HTERT RPE-1 (cell line): ENCODE data around the gene HMGA1.
"Not testable (repeated sequence)": the region's sequence is repeated elsewhere in the genome, so short reads cannot be mapped to it uniquely, and the experiment has no call there.

ENCODE experiments used
- in situ Hi-C: fragments of 300-500 bp; cut with MboI; formaldehyde crosslinking; loops from 4 replicates; pipeline ENCODE4 v1.14.3; 2020; ENCODE audit warnings: low sequenced_read_pairs

The HMGA1 gene

DNA sequence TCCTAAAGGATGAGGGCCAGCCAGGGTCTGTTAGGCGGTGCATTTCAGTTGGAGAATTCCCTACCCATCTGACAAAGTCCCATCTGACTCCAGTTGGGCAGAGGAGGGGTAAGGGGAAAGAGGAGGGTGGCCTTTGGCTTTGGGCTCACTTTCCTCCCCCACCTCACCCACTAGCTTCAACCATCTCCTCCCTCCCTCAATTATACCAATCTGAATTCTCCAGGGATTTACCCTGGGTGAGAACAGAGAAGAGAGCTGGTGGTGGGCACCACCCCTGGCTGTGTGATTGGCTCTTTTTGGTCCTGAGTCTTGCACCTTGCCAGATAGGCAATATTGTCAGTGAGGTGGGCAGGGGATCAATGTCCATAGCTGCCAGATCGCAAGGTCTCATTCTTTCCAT is 3.2 kb downstream of the HMGA1 start:
- in situ Hi-C loops: no loop called here

DNA sequence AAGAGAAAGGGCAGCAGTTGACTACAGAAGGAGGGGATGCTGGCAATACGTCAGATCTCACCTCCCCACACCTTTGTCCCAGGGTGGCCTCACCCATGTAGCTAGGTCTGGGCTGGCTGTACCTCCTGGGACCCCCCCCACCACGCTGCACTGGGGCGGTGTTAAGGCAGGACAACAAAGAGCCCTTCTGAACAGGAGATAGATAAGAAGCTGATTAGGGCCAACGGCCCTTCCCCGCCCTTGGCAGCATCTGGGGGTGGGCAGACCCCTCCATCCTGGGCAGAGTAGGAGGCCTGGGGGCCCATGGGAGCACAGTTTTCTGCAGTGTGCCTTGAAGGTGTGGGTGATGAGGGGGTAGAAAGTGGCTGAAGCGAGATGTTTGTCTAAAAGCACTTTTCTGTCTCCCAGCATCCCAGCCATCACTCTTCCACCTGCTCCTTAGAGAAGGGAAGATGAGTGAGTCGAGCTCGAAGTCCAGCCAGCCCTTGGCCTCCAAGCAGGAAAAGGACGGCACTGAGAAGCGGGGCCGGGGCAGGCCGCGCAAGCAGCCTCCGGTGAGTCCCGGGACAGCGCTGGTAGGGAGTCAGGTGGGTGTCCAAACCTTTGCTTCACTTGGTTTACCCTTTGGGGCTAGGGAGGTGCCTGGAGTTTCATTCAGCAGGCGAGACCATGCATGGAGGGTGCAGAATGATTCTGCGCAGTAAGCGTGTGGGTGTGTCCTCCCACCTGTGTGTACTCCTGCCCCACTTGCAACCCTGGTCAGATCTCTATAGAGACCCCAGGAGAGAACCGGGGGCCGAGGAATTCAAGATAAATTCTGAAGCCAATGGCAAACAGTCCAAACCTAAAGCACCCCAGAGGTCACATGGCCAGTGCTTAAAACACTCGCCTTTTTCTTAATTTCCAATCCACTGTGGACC is 3.9 kb downstream of the HMGA1 start:
- in situ Hi-C loops: no loop called here

DNA sequence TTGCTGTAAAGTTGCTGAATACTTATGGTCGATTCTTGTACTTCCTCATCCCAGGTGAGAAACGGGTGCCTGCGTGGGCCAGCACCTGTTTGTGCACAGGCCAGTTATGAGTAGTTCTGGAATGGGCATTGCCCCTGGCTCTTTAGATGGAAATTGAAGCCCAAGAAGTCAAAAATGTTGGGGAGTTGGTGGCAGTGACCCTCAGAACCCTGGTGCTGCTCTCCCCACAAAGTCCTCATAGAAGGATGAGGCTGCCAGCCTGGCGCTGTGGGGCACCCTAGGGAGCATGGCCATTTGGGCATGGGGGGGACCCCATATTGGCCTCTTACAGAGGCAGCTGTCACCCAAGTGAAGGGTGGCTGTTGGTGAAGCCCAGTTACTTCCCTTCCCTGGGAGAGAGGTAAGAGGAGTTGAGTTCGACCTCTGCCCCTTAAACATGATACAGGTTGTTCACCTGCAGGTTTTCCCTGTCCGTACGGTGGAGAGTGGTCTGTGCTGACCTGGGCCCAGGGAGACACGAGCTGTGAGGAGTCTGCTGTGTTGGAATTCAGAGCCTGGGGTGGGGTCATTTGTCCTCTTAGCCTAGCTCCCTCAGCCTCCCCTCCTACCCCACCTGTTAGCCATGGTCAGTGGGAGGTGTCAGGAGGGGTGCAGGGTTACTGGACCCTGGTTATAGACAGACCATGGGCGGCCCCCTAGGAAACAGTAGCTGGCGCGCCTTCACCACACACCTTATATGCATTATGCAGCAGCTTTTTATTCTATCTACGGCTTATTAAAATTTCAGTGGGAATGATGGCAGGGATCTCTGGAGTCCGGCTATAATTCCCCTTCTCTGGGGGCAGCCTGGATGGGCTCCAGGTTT is 4.9 kb downstream of the HMGA1 start:
- in situ Hi-C loops: no loop called here

DNA sequence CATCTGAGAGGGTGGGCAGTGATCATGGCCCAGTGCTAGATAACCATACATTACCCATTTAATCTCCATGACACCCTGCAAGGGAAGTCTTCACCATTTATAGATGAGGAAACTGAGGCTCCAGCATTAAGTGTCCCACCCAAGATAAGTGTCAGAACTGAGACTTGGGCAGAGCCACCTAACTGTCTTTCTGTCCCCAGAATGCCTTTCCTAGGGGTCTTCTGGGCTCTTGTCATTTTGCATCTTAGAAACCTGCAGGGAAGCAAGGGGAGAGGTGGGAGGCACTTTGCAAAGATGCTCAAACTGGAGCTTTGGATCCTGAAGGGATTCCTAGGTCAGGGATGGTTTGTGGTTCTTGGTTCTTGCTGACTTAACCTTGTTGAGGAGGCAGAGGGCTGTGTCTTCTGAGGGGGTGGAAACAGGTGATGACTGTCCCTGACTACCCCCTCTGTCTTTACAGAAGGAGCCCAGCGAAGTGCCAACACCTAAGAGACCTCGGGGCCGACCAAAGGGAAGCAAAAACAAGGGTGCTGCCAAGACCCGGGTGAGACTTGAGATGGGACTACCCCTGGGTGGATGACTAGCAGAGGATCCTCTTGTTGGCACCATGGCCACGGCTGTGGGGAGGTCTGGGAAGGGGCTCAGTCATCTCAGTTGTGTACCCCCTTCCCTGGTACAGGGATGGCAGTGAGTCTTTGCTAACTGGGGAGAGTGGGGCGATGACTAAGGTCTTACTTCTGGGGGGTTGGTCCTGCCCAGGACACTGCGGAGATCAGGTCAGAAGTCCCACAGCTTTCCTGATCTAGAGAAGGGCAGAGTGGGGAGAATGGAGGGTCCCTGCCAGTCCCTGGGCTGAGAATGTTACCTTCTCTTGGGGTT is 5.8 kb downstream of the HMGA1 start:
- in situ Hi-C loops: no loop called here

DNA sequence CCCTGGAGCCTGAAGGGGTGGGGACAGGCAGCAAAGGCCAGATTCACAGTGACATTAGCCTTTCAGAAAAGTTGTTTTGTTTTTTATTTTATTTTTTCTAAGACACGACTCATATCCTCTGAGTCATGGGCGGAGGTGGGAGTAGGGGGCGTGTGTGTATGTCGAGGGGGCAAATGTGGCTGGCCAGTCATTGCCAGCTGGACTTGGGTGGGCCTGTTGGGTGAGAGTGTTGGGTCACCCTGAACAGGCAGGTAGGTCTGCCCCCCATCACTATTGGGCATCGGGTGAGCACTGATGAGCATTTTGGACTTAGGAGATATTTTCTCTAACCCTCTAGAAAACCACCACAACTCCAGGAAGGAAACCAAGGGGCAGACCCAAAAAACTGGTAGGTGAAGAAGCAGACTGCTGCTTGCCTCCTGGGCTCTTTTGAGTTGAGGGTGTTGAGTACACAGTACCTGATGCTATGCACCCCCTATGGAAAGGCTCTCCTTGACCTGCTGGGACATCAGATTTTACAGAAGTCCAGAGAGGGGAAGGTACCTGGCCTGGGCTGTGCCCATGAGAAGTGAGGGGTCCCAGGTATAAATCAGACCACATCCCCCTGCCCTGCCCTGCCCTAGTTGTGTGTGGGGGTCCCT is 6.6 kb downstream of the HMGA1 start:
- in situ Hi-C loops: no loop called here

DNA sequence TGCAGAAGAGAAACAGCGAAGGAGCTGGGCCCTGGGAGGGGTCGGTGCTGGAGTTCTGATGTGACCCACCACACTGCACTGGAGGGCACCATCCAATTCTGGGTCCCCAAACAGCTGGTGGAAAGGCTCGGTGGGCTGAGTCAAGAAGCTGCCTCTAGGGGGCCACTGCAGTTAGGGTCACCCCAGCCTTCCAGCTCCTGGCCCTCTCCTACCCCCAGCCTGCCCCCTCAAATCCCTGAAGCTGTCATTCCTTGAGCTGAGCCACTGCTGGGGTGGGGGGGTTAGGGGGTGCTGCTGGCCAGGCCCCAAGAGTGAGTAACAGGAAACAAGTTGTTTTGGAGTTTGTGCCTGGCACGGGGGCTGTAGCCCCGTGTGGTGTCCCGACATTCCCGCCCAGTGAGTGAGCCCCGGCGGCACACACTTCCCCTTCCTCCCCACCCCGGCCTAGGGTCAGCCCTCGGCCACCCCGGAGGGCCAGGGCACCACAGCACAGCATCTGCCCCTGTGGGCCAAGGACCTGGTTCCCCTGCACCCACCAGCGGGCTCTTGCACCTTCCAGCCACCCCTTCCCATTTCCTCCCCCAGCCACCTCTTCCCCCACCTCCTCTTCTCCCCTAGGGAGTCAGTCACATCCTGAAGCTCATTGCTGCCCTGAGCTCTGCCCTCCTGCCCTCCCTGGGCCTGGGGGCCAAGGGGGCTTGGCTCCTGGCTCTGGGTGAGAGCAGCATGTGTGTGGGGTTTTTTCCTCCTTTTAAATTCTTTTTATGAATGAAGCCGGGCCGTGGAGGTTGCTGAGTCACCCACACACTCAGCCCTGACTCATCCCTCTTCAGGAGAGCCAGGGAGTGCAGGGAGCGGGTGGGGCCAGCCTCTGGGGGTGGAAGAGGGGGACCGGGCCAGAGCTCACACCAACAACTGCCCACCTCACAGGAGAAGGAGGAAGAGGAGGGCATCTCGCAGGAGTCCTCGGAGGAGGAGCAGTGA is 7.5 kb downstream of the HMGA1 start:
- in situ Hi-C loops: no loop called here

DNA sequence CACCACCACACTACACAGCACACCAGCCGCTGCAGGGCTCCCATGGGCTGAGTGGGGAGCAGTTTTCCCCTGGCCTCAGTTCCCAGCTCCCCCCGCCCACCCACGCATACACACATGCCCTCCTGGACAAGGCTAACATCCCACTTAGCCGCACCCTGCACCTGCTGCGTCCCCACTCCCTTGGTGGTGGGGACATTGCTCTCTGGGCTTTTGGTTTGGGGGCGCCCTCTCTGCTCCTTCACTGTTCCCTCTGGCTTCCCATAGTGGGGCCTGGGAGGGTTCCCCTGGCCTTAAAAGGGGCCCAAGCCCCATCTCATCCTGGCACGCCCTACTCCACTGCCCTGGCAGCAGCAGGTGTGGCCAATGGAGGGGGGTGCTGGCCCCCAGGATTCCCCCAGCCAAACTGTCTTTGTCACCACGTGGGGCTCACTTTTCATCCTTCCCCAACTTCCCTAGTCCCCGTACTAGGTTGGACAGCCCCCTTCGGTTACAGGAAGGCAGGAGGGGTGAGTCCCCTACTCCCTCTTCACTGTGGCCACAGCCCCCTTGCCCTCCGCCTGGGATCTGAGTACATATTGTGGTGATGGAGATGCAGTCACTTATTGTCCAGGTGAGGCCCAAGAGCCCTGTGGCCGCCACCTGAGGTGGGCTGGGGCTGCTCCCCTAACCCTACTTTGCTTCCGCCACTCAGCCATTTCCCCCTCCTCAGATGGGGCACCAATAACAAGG is 8.5 kb downstream of the HMGA1 start:
- in situ Hi-C loops: not testable (repeated sequence)

DNA sequence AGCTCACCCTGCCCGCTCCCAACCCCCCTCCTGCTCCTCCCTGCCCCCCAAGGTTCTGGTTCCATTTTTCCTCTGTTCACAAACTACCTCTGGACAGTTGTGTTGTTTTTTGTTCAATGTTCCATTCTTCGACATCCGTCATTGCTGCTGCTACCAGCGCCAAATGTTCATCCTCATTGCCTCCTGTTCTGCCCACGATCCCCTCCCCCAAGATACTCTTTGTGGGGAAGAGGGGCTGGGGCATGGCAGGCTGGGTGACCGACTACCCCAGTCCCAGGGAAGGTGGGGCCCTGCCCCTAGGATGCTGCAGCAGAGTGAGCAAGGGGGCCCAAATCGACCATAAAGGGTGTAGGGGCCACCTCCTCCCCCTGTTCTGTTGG is 9.1 kb downstream of the HMGA1 start:
- in situ Hi-C loops: not testable (repeated sequence)

DNA sequence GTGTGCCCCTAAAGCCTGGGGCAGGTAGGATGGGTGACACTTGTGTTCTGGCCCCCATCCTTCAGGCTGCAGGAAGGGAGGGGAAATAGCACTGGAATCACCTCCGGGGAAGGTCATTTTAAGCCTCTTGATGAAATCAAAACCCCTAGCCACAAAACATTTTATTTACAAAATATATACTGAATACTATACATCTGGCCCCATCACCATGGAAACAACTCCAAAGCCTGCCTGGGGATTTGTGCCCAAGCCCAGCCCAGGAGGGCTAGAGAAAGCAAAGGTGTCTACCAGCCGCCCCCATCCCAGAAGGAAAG is 9.5 kb downstream of the HMGA1 start:
- in situ Hi-C loops: no loop called here

DNA sequence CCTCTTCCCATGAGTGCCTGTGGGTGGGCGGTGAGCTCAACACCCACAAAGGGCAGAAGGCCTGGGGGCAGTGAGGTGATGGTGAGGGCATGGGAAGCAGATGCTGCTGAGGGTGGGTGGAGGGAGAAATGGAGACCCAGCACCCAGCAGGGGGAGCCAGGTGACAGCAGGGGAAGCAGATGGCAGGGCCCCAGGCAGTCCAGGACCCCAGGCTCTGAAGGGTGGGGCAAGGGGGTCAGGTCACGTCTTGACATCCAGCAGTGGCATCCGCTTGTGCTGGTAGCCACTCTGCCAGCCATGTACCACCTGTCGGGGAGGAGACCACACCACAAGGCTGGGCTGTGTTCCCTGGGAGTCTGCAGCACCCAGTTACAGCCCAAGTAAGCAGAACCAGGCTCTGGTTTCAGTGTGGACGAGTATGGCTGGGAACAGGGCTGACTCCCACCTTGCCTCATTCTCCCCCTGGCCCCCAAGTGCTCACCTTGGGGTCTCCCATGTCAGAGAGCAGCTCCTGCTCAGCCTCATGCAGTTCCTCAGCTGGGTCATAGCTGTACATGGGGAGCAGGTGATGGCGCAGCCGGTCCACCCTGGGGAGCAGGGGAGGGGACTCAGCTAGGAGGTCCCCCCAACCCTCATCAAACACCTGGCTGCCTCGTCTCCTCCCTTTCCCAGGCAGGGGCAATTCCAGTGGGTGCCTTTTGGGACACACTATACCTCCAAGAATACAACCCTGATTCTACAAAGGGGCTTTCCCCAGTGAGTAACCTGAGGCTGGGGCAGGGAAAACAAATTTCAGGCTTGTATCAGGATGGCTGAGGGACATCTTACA is 10.1 kb downstream of the HMGA1 start:
- in situ Hi-C loops: no loop called here

DNA sequence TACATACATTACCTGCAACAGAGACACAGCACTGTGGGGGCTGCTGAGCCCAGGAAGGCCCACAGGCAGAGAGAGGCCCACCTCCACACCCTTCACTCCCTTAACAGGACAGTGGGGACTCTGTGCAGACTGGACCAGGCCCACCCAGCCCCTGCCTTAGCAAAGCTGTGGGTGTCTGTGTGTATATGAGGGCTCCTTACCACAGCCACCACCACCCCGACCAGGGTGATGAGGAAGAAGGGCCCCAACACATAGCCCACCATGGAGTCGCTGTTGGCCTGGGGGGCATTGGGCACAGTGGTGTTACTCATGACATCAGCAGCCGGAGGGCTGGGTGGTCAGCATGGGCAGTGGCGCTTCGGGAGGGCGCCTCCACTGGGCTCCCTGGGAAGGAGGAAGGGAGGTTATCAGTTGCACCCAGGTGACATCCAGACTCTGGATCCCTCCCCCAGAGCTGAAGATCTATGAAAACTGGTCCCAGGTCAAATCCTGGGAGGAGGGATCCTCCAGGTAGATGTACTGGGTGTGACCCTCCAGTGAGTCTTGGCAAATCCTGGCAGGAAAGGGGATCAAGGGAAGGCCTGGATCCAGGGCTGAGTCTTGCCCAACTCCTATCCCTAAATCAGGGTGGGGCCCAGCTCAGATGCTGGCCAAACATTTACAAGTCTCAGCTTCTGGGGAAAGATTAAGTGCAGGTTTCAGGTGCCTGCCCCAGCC is 11.0 kb downstream of the HMGA1 start:
- in situ Hi-C loops: no loop called here

DNA sequence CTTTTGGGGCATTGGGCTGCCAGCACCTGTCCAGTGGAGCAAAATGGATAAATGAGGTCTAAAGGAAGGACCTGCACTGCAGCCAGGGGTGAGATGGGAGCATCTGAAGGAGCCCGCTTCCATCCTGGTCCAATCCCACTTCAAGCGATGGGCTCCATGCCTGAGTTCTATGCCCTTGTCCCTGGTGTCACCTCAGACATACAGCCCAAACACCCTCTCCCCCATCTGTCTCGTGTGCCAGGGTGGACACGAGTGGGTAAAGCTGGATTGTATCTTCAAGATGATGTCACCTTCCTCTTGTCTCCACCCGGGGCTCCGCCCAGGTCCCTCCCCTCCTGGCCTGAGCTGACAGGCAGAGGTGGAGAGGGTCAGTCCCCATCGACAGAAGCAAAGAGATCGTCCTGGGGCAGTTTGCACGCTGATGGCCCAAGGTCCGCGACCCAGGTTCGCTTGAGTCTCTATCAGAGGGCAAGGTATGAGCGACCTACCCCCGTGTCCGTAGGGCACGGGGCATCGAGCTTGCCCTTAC is 11.6 kb downstream of the HMGA1 start:
- in situ Hi-C loops: no loop called here

DNA sequence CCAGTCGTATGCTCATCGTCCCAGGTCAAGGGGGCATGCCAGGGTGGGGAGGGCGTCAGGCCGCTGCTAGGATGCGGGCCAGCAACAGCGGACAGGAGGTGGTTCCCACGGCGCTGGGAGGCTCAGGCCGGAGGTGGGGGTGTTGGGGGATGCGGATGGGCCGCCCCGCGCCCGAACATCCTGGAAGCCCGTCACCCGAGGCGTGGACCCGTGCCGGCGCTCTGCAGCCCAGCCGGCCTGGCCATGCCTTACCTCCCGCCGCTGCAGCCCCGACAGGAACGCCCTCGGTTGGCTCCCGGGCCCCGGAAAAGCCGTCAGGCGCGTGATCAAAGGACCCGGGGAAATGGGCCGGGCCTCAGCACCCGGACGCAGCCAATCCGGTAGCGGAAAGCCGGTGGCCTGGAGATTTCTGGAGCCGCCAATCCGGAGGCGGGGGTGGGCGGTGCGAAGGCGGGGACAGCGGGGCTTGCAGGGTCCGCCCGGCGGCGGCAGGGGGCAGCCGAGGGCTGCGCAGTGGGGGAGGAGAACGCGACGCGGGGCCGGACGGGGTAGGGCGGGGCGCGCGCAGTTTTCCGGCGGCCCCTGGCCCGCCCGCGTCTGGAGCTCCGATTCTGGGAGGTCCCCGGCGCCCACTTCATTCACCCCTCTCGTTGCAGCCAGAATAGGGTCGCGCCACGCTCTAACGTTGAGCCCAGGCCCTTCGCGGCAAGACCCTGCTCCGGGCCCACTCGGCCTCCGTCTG is 12.2 kb downstream of the HMGA1 start, which contains the start of gene SMIM29:
Gene SMIM29, minus strand, starts transcription at position 280 of the 742 bp plus-strand sequence. CDS start 1,215 bp downstream, outside the sequence.
- in situ Hi-C loops: no loop called here

DNA sequence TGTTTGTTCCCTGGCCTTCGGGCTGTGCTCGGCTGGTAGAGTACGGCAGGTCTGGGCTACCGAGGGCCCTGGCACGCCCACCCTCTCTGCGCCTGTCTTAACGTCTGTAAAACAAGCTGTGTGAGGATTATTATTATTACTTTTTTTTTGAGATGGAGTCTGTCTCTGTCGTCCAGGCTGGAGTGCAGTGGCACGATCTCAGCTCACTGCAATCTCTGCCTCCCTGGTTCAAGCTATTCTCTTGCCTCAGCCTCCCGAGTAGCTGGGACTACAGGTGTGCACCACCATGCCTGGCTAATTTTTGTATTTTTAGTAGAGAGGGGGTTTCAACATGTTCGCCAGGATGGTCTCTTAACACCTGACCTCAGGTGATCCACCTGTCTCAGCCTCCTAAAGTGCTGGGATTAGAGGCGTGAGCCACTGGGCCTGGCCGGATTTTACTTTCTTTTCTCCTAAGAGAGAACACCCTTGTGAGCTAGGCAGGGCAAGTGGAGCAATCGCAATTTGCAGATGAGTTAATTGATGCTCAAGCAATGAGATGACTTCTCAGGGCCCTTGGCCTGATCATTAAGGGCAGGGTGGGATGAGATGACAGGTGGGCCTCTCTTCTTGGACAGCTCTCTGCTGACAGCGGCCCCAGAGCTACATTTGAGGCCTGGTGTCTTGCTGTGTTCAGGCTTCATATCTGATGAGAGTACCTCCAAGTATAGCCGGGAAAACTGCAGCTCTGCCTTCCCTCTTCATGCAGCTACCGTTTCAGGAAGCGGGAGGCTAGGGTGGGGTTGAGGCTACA is 13.0 kb downstream of the HMGA1 start:
- in situ Hi-C loops: no loop called here

DNA sequence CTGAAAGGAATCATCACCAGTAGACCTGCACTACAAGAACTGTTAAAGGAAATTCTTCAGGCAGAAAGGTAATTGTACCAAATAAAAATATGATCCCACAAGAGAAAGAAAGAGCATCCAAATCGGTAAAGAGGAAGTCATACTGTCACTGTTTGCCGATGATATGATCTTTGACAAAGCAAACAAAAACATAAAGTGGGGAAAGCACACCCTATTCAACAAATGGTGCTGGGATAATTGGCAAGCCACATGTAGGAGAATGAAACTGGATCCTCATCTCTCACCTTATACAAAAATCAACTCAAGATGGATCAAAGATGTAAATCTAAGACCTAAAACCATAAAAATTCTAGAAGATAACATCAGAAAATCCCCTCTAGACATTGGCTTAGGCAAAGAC is 15.7 kb downstream of the HMGA1 start:
- in situ Hi-C loops: not testable (repeated sequence)
